Cardiac fibroblast (primary cell): ENCODE measurements around the gene MMGT1.

Experiments
- DNase-seq, 2 donors: peaks; one replicate each; pipeline versions ENCODE4 v3.0.0 to v3.0.0-alpha.2; 2010; ENCODE audit warnings: low read depth in 2 of 2
- H3K4me3 ChIP-seq, 2 donors: replicated peaks in 1 of 2; 1 replicate in 1 of 2; 2 replicates in 1 of 2; pipeline ENCODE4 v1.5.1; 2011; ENCODE audit warnings: low read depth in 2 of 2, low read length in 2 of 2, mild to moderate bottlenecking in 2 of 2, moderate library complexity in 1 of 2
- TF ChIP-seq, protein P1 (sequence below): IDR thresholded peaks from one replicate; pipeline ENCODE4 v1.5.1; 2011; ENCODE audit warnings: low read depth, mild to moderate bottlenecking, low read length, inconsistent platforms

The MMGT1 gene

DNA sequence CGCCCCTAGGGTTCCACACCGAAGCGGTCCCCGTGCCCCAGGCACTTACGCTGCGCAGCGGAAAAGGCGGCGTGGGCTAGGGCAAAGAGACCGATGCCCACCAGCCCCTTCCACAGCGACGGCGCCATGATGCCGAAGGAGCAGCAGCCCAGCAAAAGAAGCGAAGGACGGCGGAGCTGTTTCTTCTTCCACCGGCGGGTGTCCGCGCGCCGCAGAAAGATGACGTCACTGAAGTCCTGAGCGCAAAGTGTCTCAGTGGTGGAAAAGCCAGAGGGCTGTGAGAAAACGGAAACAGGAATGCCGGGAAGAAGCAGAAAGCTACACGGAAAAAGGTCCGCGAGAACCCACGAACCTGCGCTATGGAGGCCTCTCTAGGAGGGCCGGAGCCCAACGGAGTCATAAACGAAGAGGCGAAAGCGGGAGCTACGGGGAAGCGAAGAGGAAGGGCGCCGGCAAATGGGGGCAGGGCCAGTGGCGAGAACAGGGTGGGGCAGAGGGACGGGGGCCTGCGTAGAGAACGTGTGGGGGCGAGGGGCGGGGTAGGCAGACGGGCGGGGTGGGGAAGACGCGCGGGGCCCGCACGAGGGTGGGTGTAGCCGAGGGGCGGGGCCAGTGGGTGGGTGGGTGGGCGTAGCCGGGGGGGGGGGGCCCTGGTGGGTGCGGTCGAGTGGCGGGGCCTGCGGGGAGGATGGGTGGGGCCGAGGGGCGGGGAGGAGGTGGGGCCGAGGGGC, at the start of gene MMGT1:
TSS of gene MMGT1 (minus strand) at position 441 of the 731 bp plus-strand sequence. CDS start at position 128, 313 bp downstream.
- DNase-seq = peak; percentile 83 to 88
- peak within 1 kb of the TSS; percentile 82 to 83 for H3K4me3 ChIP-seq
- TF ChIP-seq, protein P1, sequence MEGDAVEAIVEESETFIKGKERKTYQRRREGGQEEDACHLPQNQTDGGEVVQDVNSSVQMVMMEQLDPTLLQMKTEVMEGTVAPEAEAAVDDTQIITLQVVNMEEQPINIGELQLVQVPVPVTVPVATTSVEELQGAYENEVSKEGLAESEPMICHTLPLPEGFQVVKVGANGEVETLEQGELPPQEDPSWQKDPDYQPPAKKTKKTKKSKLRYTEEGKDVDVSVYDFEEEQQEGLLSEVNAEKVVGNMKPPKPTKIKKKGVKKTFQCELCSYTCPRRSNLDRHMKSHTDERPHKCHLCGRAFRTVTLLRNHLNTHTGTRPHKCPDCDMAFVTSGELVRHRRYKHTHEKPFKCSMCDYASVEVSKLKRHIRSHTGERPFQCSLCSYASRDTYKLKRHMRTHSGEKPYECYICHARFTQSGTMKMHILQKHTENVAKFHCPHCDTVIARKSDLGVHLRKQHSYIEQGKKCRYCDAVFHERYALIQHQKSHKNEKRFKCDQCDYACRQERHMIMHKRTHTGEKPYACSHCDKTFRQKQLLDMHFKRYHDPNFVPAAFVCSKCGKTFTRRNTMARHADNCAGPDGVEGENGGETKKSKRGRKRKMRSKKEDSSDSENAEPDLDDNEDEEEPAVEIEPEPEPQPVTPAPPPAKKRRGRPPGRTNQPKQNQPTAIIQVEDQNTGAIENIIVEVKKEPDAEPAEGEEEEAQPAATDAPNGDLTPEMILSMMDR = no peak

DNA sequence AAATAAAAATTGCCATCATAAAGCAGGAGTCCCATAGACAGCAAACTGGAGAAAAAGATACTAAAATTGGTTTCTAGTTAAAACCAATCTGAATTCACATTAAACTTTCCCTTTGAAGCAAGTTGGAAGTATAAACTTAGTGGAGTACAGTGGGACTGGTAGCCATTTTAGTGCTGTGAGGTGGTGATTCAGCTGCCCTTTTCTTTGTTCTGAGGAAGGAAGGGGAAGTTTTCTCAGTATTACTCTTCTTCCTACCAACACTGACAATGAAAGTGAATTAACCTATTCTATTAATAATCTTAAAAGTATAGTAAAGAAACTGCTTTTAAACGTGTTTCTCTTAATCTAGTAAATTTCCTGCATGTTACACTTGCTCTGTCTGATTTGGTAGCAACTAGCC, 48.1 kb upstream of the MMGT1 start:
- TF ChIP-seq, protein P1 = no peak

DNA sequence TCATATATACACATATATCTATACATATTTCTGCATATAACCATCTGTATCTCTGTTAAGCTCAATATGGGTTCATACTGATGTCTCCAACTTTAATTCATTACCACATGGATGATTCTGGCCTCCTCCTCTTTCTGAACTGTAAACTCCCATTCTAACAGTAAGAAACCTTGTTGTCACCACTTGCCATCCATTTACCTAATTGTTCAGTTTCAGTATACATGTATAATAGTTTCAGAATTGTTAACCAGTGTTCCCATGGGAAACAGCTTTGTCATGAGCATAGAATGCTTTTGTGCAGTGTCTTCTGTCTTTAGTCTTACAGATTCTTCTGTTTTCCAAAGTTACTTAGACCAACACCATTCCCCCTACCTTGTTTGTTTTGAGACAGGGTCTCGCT, 47.4 kb upstream of the MMGT1 start:
- no peak for DNase-seq
- TF ChIP-seq, protein P1 = no peak

More for the DNA sequence above, 48.1 kb upstream of the MMGT1 start:
- H3K4me3 ChIP-seq = no peak overlapping the region
- DNase-seq = no peak

DNA sequence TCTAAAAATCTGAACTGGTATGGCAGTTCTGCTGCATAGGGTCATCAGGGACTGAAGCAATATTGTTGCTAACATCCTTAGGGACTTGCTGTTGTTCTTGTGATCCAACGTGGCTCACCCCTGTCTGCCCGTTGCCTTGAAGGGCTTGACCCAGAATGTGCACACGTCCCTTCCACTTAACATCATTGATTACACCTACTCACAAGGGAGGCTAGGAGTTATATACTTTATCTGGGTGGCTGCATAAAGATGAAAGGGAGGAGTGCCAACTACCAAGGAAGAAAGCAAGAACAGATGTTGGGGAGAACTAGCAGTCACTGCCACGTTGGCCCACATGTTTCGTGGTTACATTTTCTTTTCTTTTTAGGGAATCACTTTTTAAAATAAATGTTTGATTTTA, 45.4 kb upstream of the MMGT1 start:
- TF ChIP-seq, protein P1 = no peak
- H3K4me3 ChIP-seq = no peak overlapping the region
- no peak for DNase-seq

More for the DNA sequence above, 47.4 kb upstream of the MMGT1 start:
- H3K4me3 ChIP-seq = no peak overlapping the region

DNA sequence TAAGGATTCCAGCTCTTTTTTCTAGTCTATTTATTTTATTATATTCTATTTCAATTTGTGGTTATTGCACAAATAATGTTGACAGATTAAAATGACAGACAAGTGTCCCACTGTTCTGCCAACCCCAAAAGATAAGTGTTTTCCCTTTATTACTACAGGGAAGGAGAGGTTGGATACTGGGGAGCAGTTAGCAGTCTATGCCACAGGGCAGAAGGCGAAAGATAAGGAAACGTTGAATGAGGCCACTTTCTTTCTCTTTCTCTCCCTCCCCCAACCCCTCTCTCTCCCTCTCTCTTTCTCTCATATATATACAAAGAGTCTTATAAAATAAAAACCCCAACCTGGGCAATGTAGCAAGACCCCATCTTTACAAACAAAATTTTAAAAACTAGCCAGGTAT, 43.1 kb upstream of the MMGT1 start:
- no peak overlapping the region for H3K4me3 ChIP-seq
- DNase-seq = no peak
- TF ChIP-seq, protein P1 = no peak

DNA sequence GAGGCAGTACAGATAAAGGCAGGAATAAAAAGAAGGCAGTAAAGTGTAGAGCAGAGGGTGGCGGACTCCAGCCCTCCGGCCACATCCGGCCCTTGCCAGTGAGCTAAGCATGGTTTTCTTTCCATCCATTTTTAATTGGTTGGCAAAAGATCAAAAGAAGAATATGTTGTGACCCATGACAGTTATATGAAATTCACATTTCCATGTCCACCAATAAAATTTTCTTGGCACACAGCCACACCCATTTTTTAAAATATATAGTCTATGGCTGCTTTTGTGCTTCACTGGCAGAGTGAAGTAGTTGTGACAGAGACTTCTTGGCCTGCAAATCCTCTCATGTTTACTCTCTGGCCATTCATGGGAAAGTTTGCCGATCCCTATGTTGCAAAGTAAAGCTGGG, 41.2 kb upstream of the MMGT1 start:
- DNase-seq = no peak
- TF ChIP-seq, protein P1 = no peak
- no peak overlapping the region for H3K4me3 ChIP-seq
